Panc1 (cell line): ENCODE results near the gene SHISAL2A. TPM values are rescaled to one million over a fixed set of nuclear protein-coding genes. Genes with fewer than 3 reads are reported as not detected.
A peak's percentile ranks its signal among the peaks of the same experiment; 100 is the strongest.

Experiments
- ATAC-seq: fragments of 200-7000 bp; cut with Tn5 transposase; 2 replicates; pipeline ENCODE4 v1.9.1; 2020; ENCODE audit warnings: mild to moderate bottlenecking, moderate library complexity
- BruUV-seq: library from RNA; stranded (reverse); fragments of 400-500 nt; replicated peaks from 2 replicates; lab custom pipeline; 2021; lab: Mats Ljungman, UMichigan
- CTCF ChIA-PET: fragments of 300-600 bp; sonication (Branson Sonifier 250); formaldehyde crosslinking; loops from one replicate; lab custom pipeline; 2022; ENCODE audit warnings: antibody characterized with exemption; lab: Charles Lee
- POLR2A ChIA-PET: fragments of 300-600 bp; sonication (Branson Sonifier 250); formaldehyde crosslinking; loops from one replicate; lab custom pipeline; 2022; ENCODE audit warnings: antibody characterized with exemption; lab: Charles Lee
- DNase-seq: peaks from one replicate; pipeline ENCODE4 v3.0.0-alpha.2; 2010; ENCODE audit warnings: low read depth, low spot score
- H3K27ac ChIP-seq: 2 replicates; pipeline ENCODE4 v1.5.1; 2011; ENCODE audit warnings: mild to moderate bottlenecking, low read length, inconsistent platforms
- H3K27me3 ChIP-seq: fragments of 200-500 bp; sonication (Bioruptor generic); 2 replicates; pipeline ENCODE4 v1.6.0; 2014; ENCODE audit warnings: low read length, inconsistent platforms; ENCODE audit not compliant: control insufficient read depth, insufficient read depth
- H3K36me3 ChIP-seq: fragments of 200-500 bp; sonication (Bioruptor generic); 2 replicates; pipeline ENCODE4 v1.5.1; 2014; ENCODE audit warnings: inconsistent platforms, mild to moderate bottlenecking, low read length, moderate library complexity; ENCODE audit not compliant: control insufficient read depth, insufficient read depth
- H3K4me1 ChIP-seq: 2 replicates; pipeline ENCODE4 v1.5.1; 2011; ENCODE audit warnings: inconsistent platforms, mild to moderate bottlenecking, low read length, moderate library complexity; ENCODE audit not compliant: control insufficient read depth, insufficient read depth
- H3K4me3 ChIP-seq, 2 experiments: 2 replicates each; pipeline ENCODE4 v1.5.1; 2011 to 2012; ENCODE audit warnings: low read depth in 2 of 2, low read length in 2 of 2, mild to moderate bottlenecking in 2 of 2, inconsistent platforms in 1 of 2, moderate library complexity in 1 of 2
- H3K9me3 ChIP-seq: fragments of 200-500 bp; sonication (Bioruptor generic); 2 replicates; pipeline ENCODE4 v1.5.1; 2014; ENCODE audit warnings: low read depth, mild to moderate bottlenecking, inconsistent platforms, low read length, moderate library complexity; ENCODE audit not compliant: control insufficient read depth, insufficient read depth
- POLR2AphosphoS5 ChIP-seq: IDR thresholded peaks from 2 replicates; pipeline ENCODE4 v1.6.1; 2012; ENCODE audit warnings: mild to moderate bottlenecking, low read depth, low read length, moderate library complexity
- SIN3A ChIP-seq: IDR thresholded peaks from 2 replicates; pipeline ENCODE4 v1.6.1; 2012; ENCODE audit warnings: low read depth, mild to moderate bottlenecking, low read length, moderate library complexity, borderline replicate concordance; ENCODE audit not compliant: insufficient read depth
- TCF7L2 ChIP-seq: IDR thresholded peaks from 2 replicates; pipeline ENCODE4 v1.6.1; 2011; ENCODE audit warnings: mild to moderate bottlenecking, low read depth, low read length, inconsistent platforms
- in situ Hi-C: cut with HindIII; loops from 2 replicates; pipeline ENCODE4 v1.10.0; 2016; ENCODE audit warnings: low sequenced_read_pairs, low pct_unique_long_range_greater_than_20kb
- intact Hi-C: fragments of 100-400 bp; cut with micrococcal nuclease; formaldehyde crosslinking; loops from one replicate; pipeline ENCODE4 v1.10.0; 2022; ENCODE audit not compliant: unreplicated experiment
- total RNA-seq: library from RNA; stranded (reverse); gene quantifications from one replicate; pipeline ENCODE4 v1.2.1, GENCODE V29; 2021; ENCODE audit not compliant: unreplicated experiment
- TF ChIP-seq, protein P1 (sequence below): fragments of 450-650 bp; IDR thresholded peaks from 2 replicates; pipeline ENCODE4 v1.5.1; 2017; ENCODE audit warnings: mild to moderate bottlenecking
- TF ChIP-seq, protein P2 (sequence below), 2 experiments: IDR thresholded peaks; 2 replicates each; pipeline ENCODE4 v1.6.1; 2011 to 2012; ENCODE audit warnings: low read depth in 2 of 2, control low read depth in 1 of 2, low read length in 1 of 2, mild to moderate bottlenecking in 1 of 2, moderate library complexity in 1 of 2; ENCODE audit not compliant: insufficient read depth in 1 of 2

SHISAL2A gene
- total RNA-seq, 1 experiment from 2014 or later = 0.23 TPM

DNA sequence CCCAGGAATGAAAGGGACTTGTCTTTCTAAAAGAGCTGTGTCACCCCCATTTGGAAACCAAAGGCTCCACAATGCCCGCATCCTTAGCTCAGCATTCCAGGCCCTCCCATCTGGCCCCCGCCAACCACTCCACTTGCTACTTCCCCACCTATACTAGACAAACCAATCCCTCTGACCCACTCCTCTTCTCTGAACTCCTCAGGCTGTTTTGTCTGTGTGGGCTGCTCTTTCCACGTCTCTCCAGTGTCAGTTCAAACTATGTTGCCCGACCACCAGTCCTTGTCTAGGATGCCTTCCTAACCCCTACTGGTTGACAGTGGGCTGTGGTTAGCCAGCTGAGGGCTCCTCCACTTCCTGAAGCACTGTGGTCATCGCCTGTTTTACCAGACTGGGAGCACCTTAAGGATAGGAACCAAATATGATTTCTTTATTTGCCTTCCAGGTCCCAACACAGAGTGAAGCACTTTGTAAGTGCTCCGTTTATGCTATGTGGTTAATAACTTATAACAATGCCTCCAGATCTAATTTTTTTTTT lies 73.2 kb downstream of the SHISAL2A start:
- no peaks in the 10 kb centered on the region for H3K27me3 ChIP-seq
- in situ Hi-C loops (no loop called here), intact Hi-C loops (loop anchor here (10.0 kb wide), 1 partner anchor 119 kb away; no protein-coding TSS in a partner anchor)
- TF ChIP-seq, protein P1, sequence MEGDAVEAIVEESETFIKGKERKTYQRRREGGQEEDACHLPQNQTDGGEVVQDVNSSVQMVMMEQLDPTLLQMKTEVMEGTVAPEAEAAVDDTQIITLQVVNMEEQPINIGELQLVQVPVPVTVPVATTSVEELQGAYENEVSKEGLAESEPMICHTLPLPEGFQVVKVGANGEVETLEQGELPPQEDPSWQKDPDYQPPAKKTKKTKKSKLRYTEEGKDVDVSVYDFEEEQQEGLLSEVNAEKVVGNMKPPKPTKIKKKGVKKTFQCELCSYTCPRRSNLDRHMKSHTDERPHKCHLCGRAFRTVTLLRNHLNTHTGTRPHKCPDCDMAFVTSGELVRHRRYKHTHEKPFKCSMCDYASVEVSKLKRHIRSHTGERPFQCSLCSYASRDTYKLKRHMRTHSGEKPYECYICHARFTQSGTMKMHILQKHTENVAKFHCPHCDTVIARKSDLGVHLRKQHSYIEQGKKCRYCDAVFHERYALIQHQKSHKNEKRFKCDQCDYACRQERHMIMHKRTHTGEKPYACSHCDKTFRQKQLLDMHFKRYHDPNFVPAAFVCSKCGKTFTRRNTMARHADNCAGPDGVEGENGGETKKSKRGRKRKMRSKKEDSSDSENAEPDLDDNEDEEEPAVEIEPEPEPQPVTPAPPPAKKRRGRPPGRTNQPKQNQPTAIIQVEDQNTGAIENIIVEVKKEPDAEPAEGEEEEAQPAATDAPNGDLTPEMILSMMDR = no peak
- no peak for TF ChIP-seq SIN3A
- TF ChIP-seq TCF7L2 = no peak
- TF ChIP-seq, protein P2, sequence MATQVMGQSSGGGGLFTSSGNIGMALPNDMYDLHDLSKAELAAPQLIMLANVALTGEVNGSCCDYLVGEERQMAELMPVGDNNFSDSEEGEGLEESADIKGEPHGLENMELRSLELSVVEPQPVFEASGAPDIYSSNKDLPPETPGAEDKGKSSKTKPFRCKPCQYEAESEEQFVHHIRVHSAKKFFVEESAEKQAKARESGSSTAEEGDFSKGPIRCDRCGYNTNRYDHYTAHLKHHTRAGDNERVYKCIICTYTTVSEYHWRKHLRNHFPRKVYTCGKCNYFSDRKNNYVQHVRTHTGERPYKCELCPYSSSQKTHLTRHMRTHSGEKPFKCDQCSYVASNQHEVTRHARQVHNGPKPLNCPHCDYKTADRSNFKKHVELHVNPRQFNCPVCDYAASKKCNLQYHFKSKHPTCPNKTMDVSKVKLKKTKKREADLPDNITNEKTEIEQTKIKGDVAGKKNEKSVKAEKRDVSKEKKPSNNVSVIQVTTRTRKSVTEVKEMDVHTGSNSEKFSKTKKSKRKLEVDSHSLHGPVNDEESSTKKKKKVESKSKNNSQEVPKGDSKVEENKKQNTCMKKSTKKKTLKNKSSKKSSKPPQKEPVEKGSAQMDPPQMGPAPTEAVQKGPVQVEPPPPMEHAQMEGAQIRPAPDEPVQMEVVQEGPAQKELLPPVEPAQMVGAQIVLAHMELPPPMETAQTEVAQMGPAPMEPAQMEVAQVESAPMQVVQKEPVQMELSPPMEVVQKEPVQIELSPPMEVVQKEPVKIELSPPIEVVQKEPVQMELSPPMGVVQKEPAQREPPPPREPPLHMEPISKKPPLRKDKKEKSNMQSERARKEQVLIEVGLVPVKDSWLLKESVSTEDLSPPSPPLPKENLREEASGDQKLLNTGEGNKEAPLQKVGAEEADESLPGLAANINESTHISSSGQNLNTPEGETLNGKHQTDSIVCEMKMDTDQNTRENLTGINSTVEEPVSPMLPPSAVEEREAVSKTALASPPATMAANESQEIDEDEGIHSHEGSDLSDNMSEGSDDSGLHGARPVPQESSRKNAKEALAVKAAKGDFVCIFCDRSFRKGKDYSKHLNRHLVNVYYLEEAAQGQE (IDR thresholded peaks at IDR 0.05; ENCODE audit: insufficient read depth in 1 of 2, low read depth in 2 of 2, low read length in 1 of 2) = no peak
- TF ChIP-seq POLR2AphosphoS5 = no peak
- peak overlapping the region; percentile 78; the same call in 1 of the 2 replicates for H3K27ac ChIP-seq
- DNase-seq (no peak), ATAC-seq (no peak)
- H3K36me3 ChIP-seq = no peaks in the 10 kb centered on the region
- peaks cover 22% of the 10 kb centered on the region for H3K4me1 ChIP-seq
- ChIA-PET POLR2A (no interaction called here), CTCF (no interaction called here)
- no TSS peak for BruUV-seq
- no peaks in the 10 kb centered on the region for H3K9me3 ChIP-seq
- no peak overlapping the region for H3K4me3 ChIP-seq

Other genes with a start within 250 kb of the SHISAL2A start
- 14.3 TPM for gene ORC1, start 228.7 kb upstream of the SHISAL2A start, total RNA-seq
- gene PRPF38A, start 228.6 kb upstream of the SHISAL2A start, total RNA-seq = 41.6 TPM
- gene TUT4, start 80.1 kb upstream of the SHISAL2A start, total RNA-seq = 67.4 TPM
- gene GPX7, start 30.8 kb upstream of the SHISAL2A start, total RNA-seq = 11.2 TPM
- gene COA7, start 65.2 kb downstream of the SHISAL2A start, total RNA-seq = 44.9 TPM
- 30.7 TPM for gene ZYG11B, start 93.3 kb downstream of the SHISAL2A start, total RNA-seq
- 0.36 TPM for gene ZYG11A, start 209.6 kb downstream of the SHISAL2A start, total RNA-seq